Measurements from ENCODE around the gene CYLD. TPM values are rescaled to one million over a fixed set of nuclear protein-coding genes. Genes with fewer than 3 reads are reported as not detected.

The CYLD gene
- total and polyA plus RNA-seq, 2 experiments from 2014 or later = 6.9 to 30.9 TPM

DNA sequence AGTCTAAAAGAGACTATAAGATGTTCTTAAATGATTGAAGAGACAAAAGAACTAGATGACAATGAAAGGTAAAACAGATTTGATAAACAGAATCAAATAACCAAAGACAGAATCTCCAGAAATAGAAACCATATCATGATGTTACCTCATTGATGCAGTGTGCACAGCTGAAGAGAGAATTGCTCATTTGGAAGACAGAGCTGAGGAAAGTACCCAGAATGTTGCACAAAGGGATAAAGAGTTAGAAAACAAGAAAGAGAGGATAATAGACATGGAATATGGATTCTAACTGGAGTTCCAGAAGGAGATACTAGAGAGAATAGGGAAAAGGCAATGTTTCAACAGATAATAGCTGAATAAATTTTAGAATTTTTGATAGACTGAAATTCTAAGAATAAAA is 47.9 kb downstream of the CYLD start:
- H3K9me2 ChIP-seq (ENCODE audit: insufficient read depth) = no peaks in the 10 kb centered on the region
- H3K27ac ChIP-seq (ENCODE audit: low read depth) = no peak overlapping the region
- DNase-seq (ENCODE audit: low spot score) (no peak), ATAC-seq (no peak)
- H3K27me3 Mint-ChIP-seq (ENCODE audit: insufficient read depth, low read depth, poor library complexity) = no peaks in the 10 kb centered on the region
- H2AFZ ChIP-seq = no peak overlapping the region
- 0 out of 2 replicates have a peak, but pooled peaks cover 4% of the 10 kb centered on the region for H3K36me3 ChIP-seq (ENCODE audit: insufficient read depth)
- no peak overlapping the region for H3K4me3 Mint-ChIP-seq
- no peak overlapping the region for H3K27ac Mint-ChIP-seq
- TF ChIP-seq JUNB (IDR thresholded peaks at IDR 0.05; ENCODE audit: unreplicated experiment) (no peak), EZH2 (IDR thresholded peaks at IDR 0.05; ENCODE audit: low read depth, unreplicated experiment) (no peak), ZNF114 (CRISPR knock-in tag; IDR thresholded peaks at IDR 0.05) (no peak), EZH2phosphoT487 (IDR thresholded peaks at IDR 0.05; ENCODE audit: unreplicated experiment) (no peak), POLR2AphosphoS5 (IDR thresholded peaks at IDR 0.05; ENCODE audit: low read depth) (no peak), STAT1 (IDR thresholded peaks at IDR 0.05; ENCODE audit: unreplicated experiment) (no peak), CREB1 (CRISPR knock-in tag; IDR thresholded peaks at IDR 0.05; ENCODE audit: low read depth) (no peak), NANOG (IDR thresholded peaks at IDR 0.05; ENCODE audit: borderline replicate concordance) (no peak), ZNF331 (CRISPR knock-in tag; IDR thresholded peaks at IDR 0.05; ENCODE audit: low read depth) (no peak)
- TF ChIP-seq, protein P1, sequence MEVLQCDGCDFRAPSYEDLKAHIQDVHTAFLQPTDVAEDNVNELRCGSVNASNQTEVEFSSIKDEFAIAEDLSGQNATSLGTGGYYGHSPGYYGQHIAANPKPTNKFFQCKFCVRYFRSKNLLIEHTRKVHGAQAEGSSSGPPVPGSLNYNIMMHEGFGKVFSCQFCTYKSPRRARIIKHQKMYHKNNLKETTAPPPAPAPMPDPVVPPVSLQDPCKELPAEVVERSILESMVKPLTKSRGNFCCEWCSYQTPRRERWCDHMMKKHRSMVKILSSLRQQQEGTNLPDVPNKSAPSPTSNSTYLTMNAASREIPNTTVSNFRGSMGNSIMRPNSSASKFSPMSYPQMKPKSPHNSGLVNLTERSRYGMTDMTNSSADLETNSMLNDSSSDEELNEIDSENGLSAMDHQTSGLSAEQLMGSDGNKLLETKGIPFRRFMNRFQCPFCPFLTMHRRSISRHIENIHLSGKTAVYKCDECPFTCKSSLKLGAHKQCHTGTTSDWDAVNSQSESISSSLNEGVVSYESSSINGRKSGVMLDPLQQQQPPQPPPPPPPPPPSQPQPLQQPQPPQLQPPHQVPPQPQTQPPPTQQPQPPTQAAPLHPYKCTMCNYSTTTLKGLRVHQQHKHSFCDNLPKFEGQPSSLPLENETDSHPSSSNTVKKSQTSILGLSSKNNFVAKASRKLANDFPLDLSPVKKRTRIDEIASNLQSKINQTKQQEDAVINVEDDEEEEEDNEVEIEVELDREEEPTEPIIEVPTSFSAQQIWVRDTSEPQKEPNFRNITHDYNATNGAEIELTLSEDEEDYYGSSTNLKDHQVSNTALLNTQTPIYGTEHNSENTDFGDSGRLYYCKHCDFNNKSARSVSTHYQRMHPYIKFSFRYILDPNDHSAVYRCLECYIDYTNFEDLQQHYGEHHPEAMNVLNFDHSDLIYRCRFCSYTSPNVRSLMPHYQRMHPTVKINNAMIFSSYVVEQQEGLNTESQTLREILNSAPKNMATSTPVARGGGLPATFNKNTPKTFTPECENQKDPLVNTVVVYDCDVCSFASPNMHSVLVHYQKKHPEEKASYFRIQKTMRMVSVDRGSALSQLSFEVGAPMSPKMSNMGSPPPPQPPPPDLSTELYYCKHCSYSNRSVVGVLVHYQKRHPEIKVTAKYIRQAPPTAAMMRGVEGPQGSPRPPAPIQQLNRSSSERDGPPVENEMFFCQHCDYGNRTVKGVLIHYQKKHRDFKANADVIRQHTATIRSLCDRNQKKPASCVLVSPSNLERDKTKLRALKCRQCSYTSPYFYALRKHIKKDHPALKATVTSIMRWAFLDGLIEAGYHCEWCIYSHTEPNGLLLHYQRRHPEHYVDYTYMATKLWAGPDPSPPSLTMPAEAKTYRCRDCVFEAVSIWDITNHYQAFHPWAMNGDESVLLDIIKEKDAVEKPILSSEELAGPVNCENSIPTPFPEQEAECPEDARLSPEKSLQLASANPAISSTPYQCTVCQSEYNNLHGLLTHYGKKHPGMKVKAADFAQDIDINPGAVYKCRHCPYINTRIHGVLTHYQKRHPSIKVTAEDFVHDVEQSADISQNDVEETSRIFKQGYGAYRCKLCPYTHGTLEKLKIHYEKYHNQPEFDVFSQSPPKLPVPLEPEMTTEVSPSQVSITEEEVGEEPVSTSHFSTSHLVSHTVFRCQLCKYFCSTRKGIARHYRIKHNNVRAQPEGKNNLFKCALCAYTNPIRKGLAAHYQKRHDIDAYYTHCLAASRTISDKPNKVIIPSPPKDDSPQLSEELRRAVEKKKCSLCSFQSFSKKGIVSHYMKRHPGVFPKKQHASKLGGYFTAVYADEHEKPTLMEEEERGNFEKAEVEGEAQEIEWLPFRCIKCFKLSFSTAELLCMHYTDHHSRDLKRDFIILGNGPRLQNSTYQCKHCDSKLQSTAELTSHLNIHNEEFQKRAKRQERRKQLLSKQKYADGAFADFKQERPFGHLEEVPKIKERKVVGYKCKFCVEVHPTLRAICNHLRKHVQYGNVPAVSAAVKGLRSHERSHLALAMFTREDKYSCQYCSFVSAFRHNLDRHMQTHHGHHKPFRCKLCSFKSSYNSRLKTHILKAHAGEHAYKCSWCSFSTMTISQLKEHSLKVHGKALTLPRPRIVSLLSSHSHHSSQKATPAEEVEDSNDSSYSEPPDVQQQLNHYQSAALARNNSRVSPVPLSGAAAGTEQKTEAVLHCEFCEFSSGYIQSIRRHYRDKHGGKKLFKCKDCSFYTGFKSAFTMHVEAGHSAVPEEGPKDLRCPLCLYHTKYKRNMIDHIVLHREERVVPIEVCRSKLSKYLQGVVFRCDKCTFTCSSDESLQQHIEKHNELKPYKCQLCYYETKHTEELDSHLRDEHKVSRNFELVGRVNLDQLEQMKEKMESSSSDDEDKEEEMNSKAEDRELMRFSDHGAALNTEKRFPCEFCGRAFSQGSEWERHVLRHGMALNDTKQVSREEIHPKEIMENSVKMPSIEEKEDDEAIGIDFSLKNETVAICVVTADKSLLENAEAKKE (CRISPR knock-in tag; IDR thresholded peaks at IDR 0.05) = no peak
- TF ChIP-seq, protein P2, sequence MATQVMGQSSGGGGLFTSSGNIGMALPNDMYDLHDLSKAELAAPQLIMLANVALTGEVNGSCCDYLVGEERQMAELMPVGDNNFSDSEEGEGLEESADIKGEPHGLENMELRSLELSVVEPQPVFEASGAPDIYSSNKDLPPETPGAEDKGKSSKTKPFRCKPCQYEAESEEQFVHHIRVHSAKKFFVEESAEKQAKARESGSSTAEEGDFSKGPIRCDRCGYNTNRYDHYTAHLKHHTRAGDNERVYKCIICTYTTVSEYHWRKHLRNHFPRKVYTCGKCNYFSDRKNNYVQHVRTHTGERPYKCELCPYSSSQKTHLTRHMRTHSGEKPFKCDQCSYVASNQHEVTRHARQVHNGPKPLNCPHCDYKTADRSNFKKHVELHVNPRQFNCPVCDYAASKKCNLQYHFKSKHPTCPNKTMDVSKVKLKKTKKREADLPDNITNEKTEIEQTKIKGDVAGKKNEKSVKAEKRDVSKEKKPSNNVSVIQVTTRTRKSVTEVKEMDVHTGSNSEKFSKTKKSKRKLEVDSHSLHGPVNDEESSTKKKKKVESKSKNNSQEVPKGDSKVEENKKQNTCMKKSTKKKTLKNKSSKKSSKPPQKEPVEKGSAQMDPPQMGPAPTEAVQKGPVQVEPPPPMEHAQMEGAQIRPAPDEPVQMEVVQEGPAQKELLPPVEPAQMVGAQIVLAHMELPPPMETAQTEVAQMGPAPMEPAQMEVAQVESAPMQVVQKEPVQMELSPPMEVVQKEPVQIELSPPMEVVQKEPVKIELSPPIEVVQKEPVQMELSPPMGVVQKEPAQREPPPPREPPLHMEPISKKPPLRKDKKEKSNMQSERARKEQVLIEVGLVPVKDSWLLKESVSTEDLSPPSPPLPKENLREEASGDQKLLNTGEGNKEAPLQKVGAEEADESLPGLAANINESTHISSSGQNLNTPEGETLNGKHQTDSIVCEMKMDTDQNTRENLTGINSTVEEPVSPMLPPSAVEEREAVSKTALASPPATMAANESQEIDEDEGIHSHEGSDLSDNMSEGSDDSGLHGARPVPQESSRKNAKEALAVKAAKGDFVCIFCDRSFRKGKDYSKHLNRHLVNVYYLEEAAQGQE (IDR thresholded peaks at IDR 0.05; ENCODE audit: unreplicated experiment) = no peak
- TF ChIP-seq, protein P3, sequence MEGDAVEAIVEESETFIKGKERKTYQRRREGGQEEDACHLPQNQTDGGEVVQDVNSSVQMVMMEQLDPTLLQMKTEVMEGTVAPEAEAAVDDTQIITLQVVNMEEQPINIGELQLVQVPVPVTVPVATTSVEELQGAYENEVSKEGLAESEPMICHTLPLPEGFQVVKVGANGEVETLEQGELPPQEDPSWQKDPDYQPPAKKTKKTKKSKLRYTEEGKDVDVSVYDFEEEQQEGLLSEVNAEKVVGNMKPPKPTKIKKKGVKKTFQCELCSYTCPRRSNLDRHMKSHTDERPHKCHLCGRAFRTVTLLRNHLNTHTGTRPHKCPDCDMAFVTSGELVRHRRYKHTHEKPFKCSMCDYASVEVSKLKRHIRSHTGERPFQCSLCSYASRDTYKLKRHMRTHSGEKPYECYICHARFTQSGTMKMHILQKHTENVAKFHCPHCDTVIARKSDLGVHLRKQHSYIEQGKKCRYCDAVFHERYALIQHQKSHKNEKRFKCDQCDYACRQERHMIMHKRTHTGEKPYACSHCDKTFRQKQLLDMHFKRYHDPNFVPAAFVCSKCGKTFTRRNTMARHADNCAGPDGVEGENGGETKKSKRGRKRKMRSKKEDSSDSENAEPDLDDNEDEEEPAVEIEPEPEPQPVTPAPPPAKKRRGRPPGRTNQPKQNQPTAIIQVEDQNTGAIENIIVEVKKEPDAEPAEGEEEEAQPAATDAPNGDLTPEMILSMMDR (conservative IDR thresholded peaks at IDR 0.05; ENCODE audit: low read depth in 2 of 2) = no peak
- TF ChIP-seq, protein P4, sequence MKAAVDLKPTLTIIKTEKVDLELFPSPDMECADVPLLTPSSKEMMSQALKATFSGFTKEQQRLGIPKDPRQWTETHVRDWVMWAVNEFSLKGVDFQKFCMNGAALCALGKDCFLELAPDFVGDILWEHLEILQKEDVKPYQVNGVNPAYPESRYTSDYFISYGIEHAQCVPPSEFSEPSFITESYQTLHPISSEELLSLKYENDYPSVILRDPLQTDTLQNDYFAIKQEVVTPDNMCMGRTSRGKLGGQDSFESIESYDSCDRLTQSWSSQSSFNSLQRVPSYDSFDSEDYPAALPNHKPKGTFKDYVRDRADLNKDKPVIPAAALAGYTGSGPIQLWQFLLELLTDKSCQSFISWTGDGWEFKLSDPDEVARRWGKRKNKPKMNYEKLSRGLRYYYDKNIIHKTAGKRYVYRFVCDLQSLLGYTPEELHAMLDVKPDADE (IDR thresholded peaks at IDR 0.05) = no peak
- peaks cover 13% of the 10 kb centered on the region for H3K9me3 Mint-ChIP-seq
- peaks cover 18% of the 10 kb centered on the region for H3K36me3 Mint-ChIP-seq (ENCODE audit: low read depth)
- no peaks in the 10 kb centered on the region for H3K4me1 ChIP-seq (ENCODE audit: insufficient read depth)
- no peak overlapping the region for H3K4me3 ChIP-seq
- no peaks in the 10 kb centered on the region for H3K27me3 ChIP-seq (ENCODE audit: insufficient read depth)
- H3F3A ChIP-seq (replicated peaks; ENCODE audit: low read depth) = no peaks in the 10 kb centered on the region
- H4K20me1 ChIP-seq (replicated peaks; ENCODE audit: insufficient read depth) = no peaks in the 10 kb centered on the region
- no peak overlapping the region for H3K4me2 ChIP-seq
- no peaks in the 10 kb centered on the region for H3K4me1 Mint-ChIP-seq
- H3K79me2 ChIP-seq (replicated peaks; ENCODE audit: insufficient read depth) = no peaks in the 10 kb centered on the region

Data from GM23338 (cell line).